ENCODE measurements around the gene ZNF420. TPM values are rescaled to one million over a fixed set of nuclear protein-coding genes. Genes with fewer than 3 reads are reported as not detected.

The ZNF420 gene
- total RNA-seq, 1 experiment from 2014 or later = not detected

Other genes starting within 250 kb of the ZNF420 start
- gene ZNF790, start 240.0 kb upstream of the ZNF420 start, total RNA-seq (2021; ENCODE audit: unreplicated experiment) = 0.32 TPM
- not detected for gene ZNF345, start 227.6 kb upstream of the ZNF420 start, total RNA-seq (2021; ENCODE audit: unreplicated experiment)
- not detected for gene ZNF829, start 162.1 kb upstream of the ZNF420 start, total RNA-seq (2021; ENCODE audit: unreplicated experiment)
- not detected for gene ZNF568, start 162.1 kb upstream of the ZNF420 start, total RNA-seq (2021; ENCODE audit: unreplicated experiment)
- gene ZNF585A, start 94.3 kb downstream of the ZNF420 start, total RNA-seq (2021; ENCODE audit: unreplicated experiment) = 3.9 TPM
- gene ZNF585B, start 132.1 kb downstream of the ZNF420 start, total RNA-seq (2021; ENCODE audit: unreplicated experiment) = 5.2 TPM
- gene ZNF383, start 139.8 kb downstream of the ZNF420 start, total RNA-seq (2021; ENCODE audit: unreplicated experiment) = 6.6 TPM